Measurements from ENCODE around the gene CAV2.

Gene CAV2

GRCh38 chr7:116549370-116549769 is 49.8 kb downstream of the CAV2 start:
- no peak for DNase-seq

DNA sequence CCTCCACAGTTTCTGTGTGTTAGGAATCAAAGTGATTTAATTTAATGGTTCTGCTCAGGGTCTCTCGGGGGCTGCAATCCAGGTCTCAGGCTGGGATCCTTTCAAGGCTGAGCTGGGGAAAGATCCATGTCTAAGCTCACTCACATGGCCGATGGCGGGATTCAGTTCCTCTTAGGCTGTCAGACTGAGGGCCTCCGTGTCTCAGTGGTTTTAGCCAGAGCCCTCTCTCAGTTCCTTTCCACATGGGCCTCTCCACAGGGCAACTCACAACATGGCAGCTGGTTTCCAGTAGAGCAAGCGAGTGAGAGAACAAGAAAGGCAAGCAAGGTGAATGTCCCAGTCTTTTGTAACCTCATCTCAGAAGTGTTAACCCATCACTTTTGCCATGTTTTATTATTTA is 52.2 kb downstream of the CAV2 start:
- no peak for DNase-seq

DNA sequence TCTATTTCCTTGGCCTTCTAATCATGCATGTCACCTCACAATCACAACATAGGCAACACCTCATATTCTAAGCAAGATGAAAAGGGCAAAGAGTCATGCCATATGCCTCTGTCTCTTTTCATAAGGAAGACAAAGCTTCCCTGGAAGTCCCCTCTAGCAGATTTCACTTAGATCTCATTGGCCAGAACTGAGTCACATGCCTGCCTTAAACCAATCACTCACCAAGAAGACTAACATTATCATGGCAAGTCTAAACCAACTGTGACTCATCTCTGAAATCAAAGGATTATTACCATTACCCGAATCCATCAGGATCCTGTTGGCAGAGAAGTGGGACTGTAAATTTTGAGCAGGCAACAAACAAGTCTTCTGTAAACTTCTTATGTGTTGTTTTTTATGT is 53.1 kb downstream of the CAV2 start:
- no peak for DNase-seq

DNA sequence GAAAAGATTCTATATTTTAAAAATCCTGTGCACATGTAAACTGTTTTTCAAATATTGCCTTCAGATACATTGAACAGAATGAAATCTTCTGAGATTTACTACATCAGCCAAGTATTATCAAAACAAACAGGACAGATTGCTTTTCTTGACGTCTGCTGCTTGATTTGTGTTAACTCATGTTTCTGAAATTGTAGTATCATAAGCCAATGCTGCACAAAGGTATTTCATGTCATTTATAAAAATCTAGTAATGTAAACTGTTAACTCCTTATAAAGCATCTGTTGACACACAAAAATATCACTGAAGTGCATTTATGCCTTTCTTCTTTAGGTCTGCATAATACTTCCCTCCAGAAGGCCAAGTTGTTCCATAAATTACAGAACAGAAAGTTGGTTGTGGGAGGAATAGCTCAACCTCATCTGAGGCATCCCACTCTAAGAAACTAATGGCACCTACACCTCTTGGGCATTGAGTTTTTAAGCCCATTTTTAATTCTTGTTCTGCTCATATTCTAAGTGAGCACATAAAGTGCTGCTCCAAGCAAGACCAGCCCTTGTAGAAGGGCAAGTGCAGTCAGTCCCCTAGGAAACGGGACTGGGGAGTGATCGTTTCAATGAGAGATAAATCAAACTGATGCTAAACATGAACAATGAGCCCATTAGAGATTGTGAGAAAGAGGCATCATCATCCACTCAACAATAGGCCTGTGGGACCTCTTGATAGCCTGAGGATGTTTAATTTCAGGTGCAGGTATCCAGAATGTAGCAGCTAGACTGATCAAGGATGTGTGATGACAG is 53.8 kb downstream of the CAV2 start:
- no peak for DNase-seq

DNA sequence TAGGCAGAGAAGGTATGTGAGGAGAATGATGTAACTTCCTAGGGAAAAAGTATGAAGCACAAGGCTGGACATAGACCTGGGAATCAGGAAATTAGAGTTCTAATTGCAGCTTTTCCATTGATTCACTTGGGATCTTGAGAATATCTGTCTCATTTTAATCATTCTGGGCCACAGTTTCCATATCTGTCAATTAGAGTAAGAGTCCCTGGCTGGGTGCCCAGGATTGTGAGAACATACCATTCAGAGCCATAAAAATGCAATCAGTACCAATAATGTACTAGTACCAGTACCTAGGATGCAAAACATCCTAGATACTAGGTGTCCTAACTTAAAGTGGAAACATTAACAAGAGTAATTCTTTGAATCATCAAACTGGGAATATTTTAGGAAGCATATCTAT is 54.9 kb downstream of the CAV2 start:
- no peak for DNase-seq

DNA sequence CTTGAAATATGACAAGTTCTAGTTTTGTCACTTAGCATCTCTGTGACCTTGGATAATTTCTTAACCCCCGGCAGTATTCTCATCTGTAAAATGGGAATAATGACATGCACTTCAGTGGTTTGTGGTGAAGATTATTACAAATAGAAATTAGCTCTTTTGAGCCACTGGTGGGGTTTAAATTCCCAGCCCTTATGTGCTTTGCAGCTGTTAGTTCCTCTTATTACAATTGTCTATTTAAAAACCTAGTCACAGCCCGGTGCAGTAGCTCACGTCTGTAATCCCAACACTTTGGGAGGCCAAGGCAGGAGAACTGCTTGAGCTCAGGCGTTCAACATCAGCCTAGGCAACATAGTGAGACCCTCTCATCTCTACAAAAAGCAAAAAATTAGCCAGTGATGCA is 55.4 kb downstream of the CAV2 start:
- DNase-seq, result no peak

DNA sequence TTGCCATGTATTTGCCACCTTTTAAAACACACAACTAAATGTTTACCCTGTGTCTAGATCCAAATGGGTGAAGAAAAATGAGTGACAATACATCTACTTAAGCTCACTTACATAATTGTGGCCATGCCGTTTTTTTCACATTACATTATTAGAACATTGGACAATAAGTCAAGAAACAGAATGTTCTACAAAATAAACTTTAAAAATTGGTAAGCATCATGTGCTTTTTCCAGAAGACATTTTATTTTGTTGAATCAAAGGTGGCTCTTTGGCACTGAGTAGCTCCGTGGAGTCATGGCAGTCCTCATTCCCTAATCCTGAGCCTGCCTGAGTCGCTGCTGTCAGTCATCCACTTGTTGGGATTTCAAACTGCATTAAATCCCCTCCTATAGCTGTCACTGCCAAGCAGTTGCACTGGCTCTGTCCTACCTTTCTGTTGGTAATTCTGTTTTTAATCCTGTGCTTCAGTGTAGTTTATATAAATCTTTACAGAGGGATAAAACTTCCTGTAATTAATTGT is 57.6 kb downstream of the CAV2 start:
- no peak for DNase-seq

DNA sequence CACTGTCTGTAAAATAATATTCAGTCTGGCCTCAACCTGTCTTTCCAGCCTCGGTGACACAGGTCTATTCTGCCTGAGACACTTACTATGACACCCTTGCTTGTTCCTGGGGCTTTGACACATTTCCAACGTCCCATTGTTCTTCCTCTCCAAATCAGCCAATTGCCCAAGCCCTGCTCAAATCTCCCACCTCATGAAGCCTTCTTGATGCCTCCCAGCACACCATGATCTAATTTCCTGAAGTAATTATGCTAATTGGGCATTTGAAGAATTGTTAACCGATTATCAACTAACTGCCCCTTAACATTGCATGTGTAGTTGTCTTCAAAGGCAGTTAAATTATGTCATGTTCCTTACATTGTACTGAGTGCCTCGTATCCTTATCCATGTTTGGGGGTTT is 58.4 kb downstream of the CAV2 start:
- DNase-seq, result no peak
